H54 (cell line): Measurements from ENCODE around the gene IFT80.
A peak's percentile ranks its signal among the peaks of the same experiment; 100 is the strongest.
"Not testable (repeated sequence)": the region's sequence is repeated elsewhere in the genome, so short reads cannot be mapped to it uniquely, and the experiment has no call there.

Source experiments
- DNase-seq: peaks from one replicate; pipeline ENCODE4 v3.0.0; 2011; ENCODE audit warnings: low spot score, mixed read lengths; ENCODE audit not compliant: insufficient read length
- FAIRE-seq: peaks from 3 replicates; lab custom pipeline; 2011; peaks lifted over from hg19 to GRCh38; lab: Jason Lieb, UNC
- POLR2A ChIP-seq: IDR thresholded peaks from 2 replicates; pipeline ENCODE4 v1.6.1; 2011; ENCODE audit warnings: low read depth, mild to moderate bottlenecking, low read length

Gene IFT80

GRCh38 chr3:160355826-160356225 lies 43.2 kb downstream of the IFT80 start:
- FAIRE-seq, result no peak
- no peak for TF ChIP-seq POLR2A

GRCh38 chr3:160346511-160346910 lies 52.5 kb downstream of the IFT80 start:
- FAIRE-seq (no peak), DNase-seq (no peak)
- no peak for TF ChIP-seq POLR2A

More at GRCh38 chr3:160355826-160356225, 43.2 kb downstream of the IFT80 start:
- DNase-seq, result no peak

- no peak for FAIRE-seq
These were observed 55.9 kb downstream of the IFT80 start for GRCh38 chr3:160343132-160343531.

GRCh38 chr3:160340351-160340750 lies 58.7 kb downstream of the IFT80 start:
- DNase-seq (no peak), FAIRE-seq (no peak)
- no peak for TF ChIP-seq POLR2A

More at GRCh38 chr3:160343132-160343531, 55.9 kb downstream of the IFT80 start:
- TF ChIP-seq POLR2A, result no peak
- DNase-seq, result no peak

GRCh38 chr3:160331127-160331937 lies 67.7 kb downstream of the IFT80 start:
- TF ChIP-seq POLR2A, result no peak
- no peak for DNase-seq
- FAIRE-seq, result peak; percentile 98

- no peak for DNase-seq
- TF ChIP-seq POLR2A, result no peak
- no peak for FAIRE-seq
These were observed 68.3 kb downstream of the IFT80 start for GRCh38 chr3:160330690-160331089.

- no peak for DNase-seq
- no peak for FAIRE-seq
- no peak for TF ChIP-seq POLR2A
These were observed 68.9 kb downstream of the IFT80 start for GRCh38 chr3:160330109-160330508.

- FAIRE-seq, DNase-seq: not testable (repeated sequence)
These were observed 72.7 kb downstream of the IFT80 start for GRCh38 chr3:160326286-160326685.

- not testable (repeated sequence) for FAIRE-seq, DNase-seq
These were observed 77.2 kb downstream of the IFT80 start for GRCh38 chr3:160321821-160322220.

- DNase-seq (no peak), FAIRE-seq (no peak)
- TF ChIP-seq POLR2A, result no peak
These were observed 79.7 kb downstream of the IFT80 start for GRCh38 chr3:160319322-160319721.

GRCh38 chr3:160314995-160315394 lies 84.0 kb downstream of the IFT80 start:
- TF ChIP-seq POLR2A, result no peak
- DNase-seq, result no peak
- FAIRE-seq, result no peak

GRCh38 chr3:160312014-160312624 lies 86.9 kb downstream of the IFT80 start:
- DNase-seq (no peak), FAIRE-seq (no peak)
- TF ChIP-seq POLR2A, result no peak

GRCh38 chr3:160302806-160303205 lies 96.2 kb downstream of the IFT80 start:
- FAIRE-seq, result no peak

GRCh38 chr3:160296591-160296990 lies 102.4 kb downstream of the IFT80 start:
- DNase-seq, result no peak
- FAIRE-seq, result no peak
- no peak for TF ChIP-seq POLR2A

More at GRCh38 chr3:160302806-160303205, 96.2 kb downstream of the IFT80 start:
- no peak for TF ChIP-seq POLR2A
- no peak for DNase-seq

- no peak for TF ChIP-seq POLR2A
- FAIRE-seq (no peak), DNase-seq (no peak)
These were observed 107.1 kb downstream of the IFT80 start for GRCh38 chr3:160291909-160292299.
